HEK293T (cell line): Measurements from ENCODE around the gene DTD1.

Experiments used
- BHLHE40 ChIP-seq: fragments of 450-650 bp; IDR thresholded peaks from 2 replicates; pipeline ENCODE4 v1.6.1; 2016; ENCODE audit warnings: mild to moderate bottlenecking, moderate library complexity, borderline replicate concordance
- CTBP1 ChIP-seq: fragments of 450-650 bp; IDR thresholded peaks from 2 replicates; pipeline ENCODE4 v1.6.1; 2016; ENCODE audit warnings: borderline replicate concordance
- FOXA1 ChIP-seq: fragments of 450-650 bp; IDR thresholded peaks from 2 replicates; pipeline ENCODE4 v1.6.1; 2016; ENCODE audit warnings: mild to moderate bottlenecking
- FOXK2 ChIP-seq: fragments of 450-650 bp; IDR thresholded peaks from 2 replicates; pipeline ENCODE4 v1.6.1; 2016; ENCODE audit warnings: mild to moderate bottlenecking
- FOXM1 ChIP-seq: fragments of 450-650 bp; IDR thresholded peaks from 2 replicates; pipeline ENCODE4 v1.6.1; 2017; ENCODE audit warnings: mild to moderate bottlenecking, borderline replicate concordance
- HDGF ChIP-seq: fragments of 450-650 bp; IDR thresholded peaks from 2 replicates; pipeline ENCODE4 v1.6.1; 2017; ENCODE audit warnings: antibody characterized with exemption, borderline replicate concordance
- L3MBTL2 ChIP-seq: fragments of 450-650 bp; conservative IDR thresholded peaks from 2 replicates; pipeline ENCODE4 v1.6.1; 2016; ENCODE audit warnings: mild to moderate bottlenecking
- LEF1 ChIP-seq: fragments of 450-650 bp; IDR thresholded peaks from 2 replicates; pipeline ENCODE4 v1.6.1; 2017; ENCODE audit warnings: mild to moderate bottlenecking, borderline replicate concordance
- NFRKB ChIP-seq: fragments of 450-650 bp; IDR thresholded peaks from 2 replicates; pipeline ENCODE4 v1.6.1; 2016; ENCODE audit warnings: mild to moderate bottlenecking, moderate library complexity
- PKNOX1 ChIP-seq: fragments of 450-650 bp; IDR thresholded peaks from 2 replicates; pipeline ENCODE4 v1.6.1; 2016
- SP1 ChIP-seq: fragments of 450-650 bp; IDR thresholded peaks from 2 replicates; pipeline ENCODE4 v1.6.1; 2017
- SUZ12 ChIP-seq: fragments of 450-650 bp; IDR thresholded peaks from 2 replicates; pipeline ENCODE4 v1.6.1; 2016; ENCODE audit warnings: mild to moderate bottlenecking
- TARDBP ChIP-seq: fragments of 450-650 bp; IDR thresholded peaks from 2 replicates; pipeline ENCODE4 v1.6.1; 2016
- ZNF384 ChIP-seq: fragments of 450-650 bp; IDR thresholded peaks from 2 replicates; pipeline ENCODE4 v1.6.1; 2016

- no peak for TF ChIP-seq LEF1
- TF ChIP-seq SP1 = no peak
- no peak for TF ChIP-seq BHLHE40
- no peak for TF ChIP-seq TARDBP
- TF ChIP-seq FOXA1 = no peak
- no peak for TF ChIP-seq FOXM1
- TF ChIP-seq NFRKB = no peak
- TF ChIP-seq PKNOX1 = no peak
- no peak for TF ChIP-seq HDGF
- TF ChIP-seq L3MBTL2 = no peak
- no peak for TF ChIP-seq SUZ12
- TF ChIP-seq FOXK2 = no peak
- no peak for TF ChIP-seq ZNF384
- TF ChIP-seq CTBP1 = no peak
Observed at GRCh38 chr20:18808712-18809111, 220.9 kb downstream of the DTD1 start.
